Common myeloid progenitor, CD34-positive (primary cell): ENCODE measurements around the gene CIT.

Source experiments
- CTCF ChIA-PET: fragments of 350-600 bp; sonication (Branson Sonifier 250); formaldehyde crosslinking; loops from one replicate; lab custom pipeline; 2021; ENCODE audit warnings: antibody characterized with exemption; lab: Charles Lee
- POLR2A ChIA-PET: fragments of 350-600 bp; sonication (Branson Sonifier 250); formaldehyde crosslinking; loops from one replicate; lab custom pipeline; 2021; ENCODE audit warnings: antibody characterized with exemption; lab: Charles Lee
- DNase-seq, 3 donors: peaks; one replicate each; pipeline versions ENCODE4 v3.0.0 to v3.0.0-alpha.2; 2013
- H3K27ac ChIP-seq, 2 experiments: 1 replicate in 1 of 2; 2 replicates in 1 of 2; pipeline ENCODE4 v1.7.0; 2013; ENCODE audit warnings: inconsistent platforms in 2 of 2, low read length in 2 of 2, mild to moderate bottlenecking in 2 of 2, low read depth in 1 of 2, moderate library complexity in 1 of 2; ENCODE audit not compliant: severe bottlenecking in 2 of 2, insufficient read depth in 1 of 2, poor library complexity in 1 of 2
- H3K27me3 ChIP-seq, 5 experiments: replicated peaks in 2 of 5; 1 replicate in 3 of 5; 2 replicates in 2 of 5; pipeline versions ENCODE4 v1.6.1 to v1.7.0; 2013; ENCODE audit warnings: low read length in 4 of 5, mild to moderate bottlenecking in 2 of 5, moderate library complexity in 2 of 5, inconsistent platforms in 1 of 5; ENCODE audit not compliant: insufficient read depth in 5 of 5, control insufficient read depth in 4 of 5
- H3K36me3 ChIP-seq, 4 experiments: 1 replicate in 2 of 4; 2 replicates in 2 of 4; pipeline versions ENCODE4 v1.6.1 to v1.7.0; 2013; ENCODE audit warnings: low read length in 3 of 4, control low read depth in 1 of 4, mild to moderate bottlenecking in 1 of 4; ENCODE audit not compliant: control insufficient read depth in 4 of 4, insufficient read depth in 4 of 4
- H3K4me1 ChIP-seq, 4 experiments: 1 replicate in 3 of 4; 2 replicates in 1 of 4; pipeline versions ENCODE4 v1.6.1 to v1.7.1; 2013; ENCODE audit warnings: low read length in 3 of 4, mild to moderate bottlenecking in 3 of 4, control low read depth in 1 of 4, inconsistent platforms in 1 of 4, moderate library complexity in 1 of 4; ENCODE audit not compliant: control insufficient read depth in 4 of 4, insufficient read depth in 4 of 4; ENCODE audit errors: control extremely low read depth in 1 of 4
- H3K4me3 ChIP-seq, 7 experiments: 1 replicate in 4 of 7; 2 replicates in 3 of 7; pipeline versions ENCODE4 v1.5.1 to v1.7.0; 2013; ENCODE audit warnings: mild to moderate bottlenecking in 7 of 7, low read length in 6 of 7, moderate library complexity in 6 of 7, inconsistent platforms in 2 of 7, low read depth in 2 of 7, control low read depth in 1 of 7; ENCODE audit not compliant: insufficient read depth in 4 of 7, control insufficient read depth in 1 of 7; ENCODE audit errors: extremely low read depth in 1 of 7
- H3K9me3 ChIP-seq, 5 experiments: 1 replicate in 4 of 5; 2 replicates in 1 of 5; pipeline versions ENCODE4 v1.6.1 to v1.7.1; 2013; ENCODE audit warnings: low read length in 4 of 5, mild to moderate bottlenecking in 2 of 5, inconsistent platforms in 1 of 5, low read depth in 1 of 5, moderate library complexity in 1 of 5; ENCODE audit not compliant: control insufficient read depth in 4 of 5, insufficient read depth in 2 of 5; ENCODE audit errors: control extremely low read depth in 1 of 5
- WGBS: methylation state at CpG from one replicate; pipeline ENCODE4 v1.1.5; 2013; ENCODE audit not compliant: insufficient coverage; 5-methylcytosine and 5-hydroxymethylcytosine counted together

CIT gene

GRCh38 chr12:119859241-119859640 lies 17.9 kb downstream of the CIT start:
- no peak for DNase-seq
- 92% methylated on average over 1 of the region's 6 CpGs for WGBS

DNA sequence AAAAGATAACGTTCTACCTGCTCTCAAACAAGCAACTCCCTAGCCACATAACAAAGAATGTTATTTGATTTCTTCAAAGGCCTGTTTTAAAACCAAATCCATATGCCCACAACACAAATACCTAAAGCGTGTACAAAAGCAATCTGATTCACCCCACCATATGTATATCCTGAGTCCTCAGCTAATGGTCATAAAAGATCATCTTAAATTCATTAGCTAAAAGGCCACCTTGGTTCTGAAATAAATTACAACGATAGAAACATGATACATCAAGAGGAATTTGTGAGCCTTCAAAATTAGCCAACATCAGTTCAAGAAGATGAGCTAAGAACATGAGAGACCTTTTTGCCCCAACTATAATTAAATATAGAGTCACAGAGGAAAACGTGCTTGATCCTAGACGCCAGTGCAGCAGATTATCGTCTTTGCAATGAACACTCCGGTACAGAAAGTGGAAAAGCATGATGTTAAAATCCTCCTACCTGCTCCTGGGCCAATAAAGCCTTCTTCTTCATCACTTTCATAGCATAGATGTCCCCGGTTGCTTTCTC lies 20.0 kb downstream of the CIT start:
- ChIA-PET CTCF (no interaction called here), POLR2A (no interaction called here)
- no peak for DNase-seq
- Histone ChIP-seq H3K9me3 (no peaks in the 10 kb centered on the region), H3K27me3 (no peaks in the 10 kb centered on the region), H3K36me3 (peaks cover 4 to 44% (median 14%) of the 10 kb centered on the region in 4 experiments), H3K4me3 (no peak overlapping the region), H3K27ac (no peak overlapping the region), H3K4me1 (no peaks in the 10 kb centered on the region)
- 96% methylated on average over 6 of the region's 8 CpGs for WGBS

More at GRCh38 chr12:119859241-119859640, 17.9 kb downstream of the CIT start:
- ChIA-PET CTCF (no interaction called here), POLR2A (no interaction called here)
- H3K27me3 ChIP-seq, result no peaks in the 10 kb centered on the region
- H3K27ac ChIP-seq, result no peak overlapping the region
- H3K4me3 ChIP-seq, result no peak overlapping the region
- no peaks in the 10 kb centered on the region for H3K9me3 ChIP-seq
- H3K36me3 ChIP-seq, result peaks cover 4 to 44% (median 16%) of the 10 kb centered on the region in 4 experiments
- H3K4me1 ChIP-seq, result no peaks in the 10 kb centered on the region

DNA sequence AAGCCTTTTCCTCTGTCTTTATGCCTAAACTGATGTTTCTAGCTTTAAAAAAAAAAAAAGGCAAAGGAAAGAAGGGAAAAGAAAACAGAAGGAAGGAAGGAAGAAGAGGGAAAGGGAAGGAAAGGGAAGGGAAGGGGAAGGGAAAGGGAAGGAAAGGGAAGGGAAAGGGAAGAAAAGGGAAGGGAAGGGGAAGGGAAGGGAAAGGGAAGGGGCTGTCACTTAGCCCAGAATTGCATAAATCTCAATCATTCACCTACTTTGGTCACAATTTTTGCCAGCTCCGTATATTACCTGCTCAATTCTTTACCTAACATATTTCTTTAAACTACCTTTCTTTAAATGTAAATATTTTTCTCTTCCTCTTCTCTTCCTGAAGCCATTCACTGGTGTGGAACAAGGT lies 26.8 kb downstream of the CIT start:
- peaks cover 5 to 46% (median 17%) of the 10 kb centered on the region in 4 experiments for H3K36me3 ChIP-seq
- 100% methylated on average over 1 of the region's 1 CpG for WGBS
- no peaks in the 10 kb centered on the region for H3K27me3 ChIP-seq
- no peak overlapping the region for H3K4me3 ChIP-seq
- ChIA-PET CTCF (no interaction called here), POLR2A (interaction anchor here (0.8 kb wide), 1 partner anchor 48 kb away, joined by 3 read pairs; no protein-coding TSS in a partner anchor)
- no peak for DNase-seq
- H3K9me3 ChIP-seq, result no peaks in the 10 kb centered on the region
- no peaks in the 10 kb centered on the region for H3K4me1 ChIP-seq
- H3K27ac ChIP-seq, result no peak overlapping the region

- ChIA-PET POLR2A (no interaction called here), CTCF (no interaction called here)
- no peak for DNase-seq
- WGBS, result 100% methylated on average over 2 of the region's 2 CpGs
- Histone ChIP-seq H3K9me3 (peaks cover 0 to 14% (median 0%) of the 10 kb centered on the region in 5 experiments), H3K27ac (no peak overlapping the region), H3K27me3 (no peaks in the 10 kb centered on the region), H3K4me1 (no peaks in the 10 kb centered on the region), H3K36me3 (peaks cover 9 to 55% (median 36%) of the 10 kb centered on the region in 4 experiments), H3K4me3 (no peak overlapping the region)
Observed at GRCh38 chr12:119843100-119843499, 34.0 kb downstream of the CIT start.

DNA sequence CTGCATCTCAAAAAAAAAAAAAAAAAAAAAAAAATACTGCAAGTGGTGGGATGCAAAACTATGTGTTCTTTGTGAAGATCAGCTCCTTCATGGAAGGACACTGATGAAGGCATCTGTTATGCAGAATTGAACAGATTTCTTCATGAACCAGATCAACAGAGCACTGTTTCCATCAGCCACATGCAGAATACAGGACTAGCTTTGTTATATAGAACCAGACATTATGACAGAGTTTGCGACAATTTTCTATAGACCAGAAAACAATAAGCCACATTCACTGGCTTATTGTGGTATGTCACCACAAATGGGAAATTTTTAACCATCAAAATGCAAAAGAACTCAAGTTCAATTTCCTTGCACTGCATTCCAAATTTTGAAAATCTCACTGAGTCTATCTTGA lies 34.7 kb downstream of the CIT start:
- Histone ChIP-seq H3K4me1 (no peaks in the 10 kb centered on the region), H3K9me3 (peaks cover 0 to 14% (median 0%) of the 10 kb centered on the region in 5 experiments), H3K27ac (no peak overlapping the region), H3K27me3 (no peaks in the 10 kb centered on the region), H3K36me3 (peaks cover 12 to 52% (median 34%) of the 10 kb centered on the region in 4 experiments), H3K4me3 (no peak overlapping the region)
- DNase-seq, result no peak
- ChIA-PET CTCF (interaction anchor here (0.7 to 1.2 kb wide), 2 partner anchors 9 to 1806 kb away, joined by 3 to 4 read pairs; no protein-coding TSS in a partner anchor), POLR2A (no interaction called here)
- WGBS, result 100% methylated on average over 1 of the region's 1 CpG

- CTCF ChIA-PET, result interaction anchor here (1.2 kb wide), 1 partner anchor 8 kb away, joined by 4 read pairs; no protein-coding TSS in a partner anchor
- 98% methylated on average over 7 of the region's 8 CpGs for WGBS
Observed at GRCh38 chr12:119841433-119842210, 35.5 kb downstream of the CIT start.

DNA sequence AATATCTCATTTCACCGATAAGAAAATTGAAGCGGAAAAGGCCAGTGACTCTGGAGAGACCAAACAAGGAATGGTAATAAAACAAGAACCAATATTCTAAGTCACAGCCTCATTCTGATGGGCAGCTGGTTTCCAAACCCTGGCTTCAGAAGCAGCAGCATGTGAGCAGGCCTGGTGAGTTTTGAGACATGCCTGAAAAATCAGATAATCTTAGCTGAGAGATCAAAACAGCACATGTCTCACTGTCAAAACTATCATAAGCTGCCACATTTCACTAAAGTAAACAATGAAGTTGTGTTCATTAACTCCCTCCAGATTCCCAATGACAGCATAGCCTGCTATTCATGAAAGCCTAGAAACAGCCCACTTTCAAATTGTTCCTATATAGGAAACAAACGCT lies 36.5 kb downstream of the CIT start:
- no peak for DNase-seq
- peaks cover 12 to 48% (median 31%) of the 10 kb centered on the region in 4 experiments for H3K36me3 ChIP-seq
- ChIA-PET CTCF (no interaction called here), POLR2A (no interaction called here)
- peaks cover 0 to 14% (median 0%) of the 10 kb centered on the region in 5 experiments for H3K9me3 ChIP-seq
- no peaks in the 10 kb centered on the region for H3K27me3 ChIP-seq
- no peak overlapping the region for H3K4me3 ChIP-seq
- 75% methylated on average over 2 of the region's 3 CpGs for WGBS
- no peak overlapping the region for H3K27ac ChIP-seq
- no peaks in the 10 kb centered on the region for H3K4me1 ChIP-seq

More at GRCh38 chr12:119841433-119842210, 35.5 kb downstream of the CIT start:
- Histone ChIP-seq H3K4me1 (no peaks in the 10 kb centered on the region), H3K9me3 (peaks cover 0 to 14% (median 0%) of the 10 kb centered on the region in 5 experiments), H3K27me3 (no peaks in the 10 kb centered on the region), H3K4me3 (no peak overlapping the region), H3K36me3 (peaks cover 12 to 50% (median 34%) of the 10 kb centered on the region in 4 experiments), H3K27ac (no peak overlapping the region)
- DNase-seq, result no peak
- POLR2A ChIA-PET, result no interaction called here
